Neural progenitor cell (in vitro differentiated cells): ENCODE data around the gene ANAPC5. TPM values are rescaled to one million over a fixed set of nuclear protein-coding genes. Genes with fewer than 3 reads are reported as not detected.

Source experiments
- DNase-seq: peaks from one replicate; pipeline ENCODE4 v3.0.0-alpha.2; 2016; ENCODE audit warnings: low spot score
- H2AFZ ChIP-seq: fragments of 200-600 bp; sonication (generic); replicated peaks from 2 replicates; pipeline ENCODE4 v1.6.1; 2016; ENCODE audit warnings: antibody characterized with exemption
- H3F3A ChIP-seq: fragments of 200-600 bp; sonication (generic); 2 replicates; pipeline ENCODE4 v1.6.1; 2016; ENCODE audit warnings: antibody characterized with exemption, low read depth
- H3K27ac ChIP-seq: fragments of 200-600 bp; sonication (generic); 2 replicates; pipeline ENCODE4 v1.5.1; 2016; ENCODE audit warnings: mild to moderate bottlenecking
- H3K27me3 ChIP-seq: fragments of 200-600 bp; sonication (generic); 2 replicates; pipeline ENCODE4 v1.6.1; 2016; ENCODE audit warnings: mild to moderate bottlenecking, moderate library complexity
- H3K36me3 ChIP-seq: fragments of 200-600 bp; sonication (generic); 2 replicates; pipeline ENCODE4 v1.5.1; 2016
- H3K4me1 ChIP-seq: fragments of 200-600 bp; sonication (generic); 2 replicates; pipeline ENCODE4 v1.6.1; 2016; ENCODE audit warnings: mixed run types
- H3K4me2 ChIP-seq: fragments of 200-600 bp; sonication (generic); 2 replicates; pipeline ENCODE4 v1.6.1; 2016
- H3K4me3 ChIP-seq: fragments of 200-600 bp; sonication (generic); 2 replicates; pipeline ENCODE4 v1.5.1; 2016
- H3K79me2 ChIP-seq: fragments of 200-600 bp; sonication (generic); 2 replicates; pipeline ENCODE4 v1.6.1; 2016; ENCODE audit warnings: low read depth
- H3K9ac ChIP-seq: fragments of 200-600 bp; sonication (generic); 2 replicates; pipeline ENCODE4 v1.6.1; 2016
- H3K9me3 ChIP-seq: fragments of 200-600 bp; sonication (generic); 2 replicates; pipeline ENCODE4 v1.5.1; 2016; ENCODE audit warnings: low read depth
- H4K20me1 ChIP-seq: fragments of 200-600 bp; sonication (generic); 2 replicates; pipeline ENCODE4 v1.6.1; 2016; ENCODE audit warnings: low read depth
- H3K27ac Mint-ChIP-seq: 3 replicates; pipeline ENCODE4 v1.8.0; 2021; ENCODE audit warnings: mixed read lengths
- H3K27me3 Mint-ChIP-seq: 2 replicates; pipeline ENCODE4 v1.8.0; 2022; ENCODE audit warnings: low read depth, mild to moderate bottlenecking, inconsistent platforms, moderate library complexity, mixed read lengths; ENCODE audit not compliant: insufficient read depth
- H3K36me3 Mint-ChIP-seq: 3 replicates; pipeline ENCODE4 v1.8.0; 2021; ENCODE audit warnings: mixed read lengths
- H3K4me1 Mint-ChIP-seq: 3 replicates; pipeline ENCODE4 v1.8.0; 2021; ENCODE audit warnings: mixed read lengths
- H3K4me3 Mint-ChIP-seq: 3 replicates; pipeline ENCODE4 v1.8.0; 2021; ENCODE audit warnings: mild to moderate bottlenecking, moderate library complexity, mixed read lengths
- H3K9me3 Mint-ChIP-seq: 3 replicates; pipeline ENCODE4 v1.8.0; 2020; ENCODE audit warnings: mixed read lengths
- EZH2 ChIP-seq: fragments of 200-600 bp; sonication (generic); IDR thresholded peaks from 2 replicates; pipeline ENCODE4 v1.6.1; 2017; ENCODE audit warnings: antibody characterized with exemption, mild to moderate bottlenecking, moderate library complexity
- EZH2phosphoT487 ChIP-seq: fragments of 200-600 bp; sonication (generic); IDR thresholded peaks from 2 replicates; pipeline ENCODE4 v1.6.1; 2017; ENCODE audit warnings: antibody characterized with exemption
- total RNA-seq: library from RNA; depleted of rRNA; stranded (reverse); fragments of >200 nt; gene quantifications from 2 replicates; pipeline ENCODE4 v1.2.3, GENCODE V29; 2015; ENCODE audit warnings: low replicate concordance
- TF ChIP-seq, protein P1 (sequence below): fragments of 200-600 bp; sonication (generic); IDR thresholded peaks from 2 replicates; pipeline ENCODE4 v1.5.1; 2017; ENCODE audit warnings: antibody characterized with exemption, mild to moderate bottlenecking

ANAPC5 gene
- total RNA-seq, 1 donor from 2014 or later, result 190 TPM

GRCh38 chr12:121373755-121374154 lies 21.5 kb upstream of the ANAPC5 start:
- no peaks in the 10 kb centered on the region for H3K4me1 ChIP-seq
- no peaks in the 10 kb centered on the region for H4K20me1 ChIP-seq
- H3K4me2 ChIP-seq, result no peak overlapping the region
- no peak overlapping the region for H3K9ac ChIP-seq
- H3K79me2 ChIP-seq, result no peaks in the 10 kb centered on the region
- H3K27ac Mint-ChIP-seq, result no peak overlapping the region
- H3K4me1 Mint-ChIP-seq, result no peaks in the 10 kb centered on the region
- H2AFZ ChIP-seq, result no peak overlapping the region
- H3K27me3 ChIP-seq, result no peaks in the 10 kb centered on the region
- no peak for DNase-seq
- no peaks in the 10 kb centered on the region for H3F3A ChIP-seq
- H3K9me3 ChIP-seq, result no peaks in the 10 kb centered on the region
- no peak overlapping the region for H3K4me3 ChIP-seq
- TF ChIP-seq EZH2 (no peak), EZH2phosphoT487 (no peak)
- TF ChIP-seq, protein P1, sequence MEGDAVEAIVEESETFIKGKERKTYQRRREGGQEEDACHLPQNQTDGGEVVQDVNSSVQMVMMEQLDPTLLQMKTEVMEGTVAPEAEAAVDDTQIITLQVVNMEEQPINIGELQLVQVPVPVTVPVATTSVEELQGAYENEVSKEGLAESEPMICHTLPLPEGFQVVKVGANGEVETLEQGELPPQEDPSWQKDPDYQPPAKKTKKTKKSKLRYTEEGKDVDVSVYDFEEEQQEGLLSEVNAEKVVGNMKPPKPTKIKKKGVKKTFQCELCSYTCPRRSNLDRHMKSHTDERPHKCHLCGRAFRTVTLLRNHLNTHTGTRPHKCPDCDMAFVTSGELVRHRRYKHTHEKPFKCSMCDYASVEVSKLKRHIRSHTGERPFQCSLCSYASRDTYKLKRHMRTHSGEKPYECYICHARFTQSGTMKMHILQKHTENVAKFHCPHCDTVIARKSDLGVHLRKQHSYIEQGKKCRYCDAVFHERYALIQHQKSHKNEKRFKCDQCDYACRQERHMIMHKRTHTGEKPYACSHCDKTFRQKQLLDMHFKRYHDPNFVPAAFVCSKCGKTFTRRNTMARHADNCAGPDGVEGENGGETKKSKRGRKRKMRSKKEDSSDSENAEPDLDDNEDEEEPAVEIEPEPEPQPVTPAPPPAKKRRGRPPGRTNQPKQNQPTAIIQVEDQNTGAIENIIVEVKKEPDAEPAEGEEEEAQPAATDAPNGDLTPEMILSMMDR, result no peak
- peaks cover 2% of the 10 kb centered on the region for H3K27me3 Mint-ChIP-seq
- H3K27ac ChIP-seq, result no peak overlapping the region
- H3K36me3 ChIP-seq, result no peaks in the 10 kb centered on the region
- H3K9me3 Mint-ChIP-seq, result peaks cover 3% of the 10 kb centered on the region
- no peaks in the 10 kb centered on the region for H3K36me3 Mint-ChIP-seq
- H3K4me3 Mint-ChIP-seq, result no peak overlapping the region

DNA sequence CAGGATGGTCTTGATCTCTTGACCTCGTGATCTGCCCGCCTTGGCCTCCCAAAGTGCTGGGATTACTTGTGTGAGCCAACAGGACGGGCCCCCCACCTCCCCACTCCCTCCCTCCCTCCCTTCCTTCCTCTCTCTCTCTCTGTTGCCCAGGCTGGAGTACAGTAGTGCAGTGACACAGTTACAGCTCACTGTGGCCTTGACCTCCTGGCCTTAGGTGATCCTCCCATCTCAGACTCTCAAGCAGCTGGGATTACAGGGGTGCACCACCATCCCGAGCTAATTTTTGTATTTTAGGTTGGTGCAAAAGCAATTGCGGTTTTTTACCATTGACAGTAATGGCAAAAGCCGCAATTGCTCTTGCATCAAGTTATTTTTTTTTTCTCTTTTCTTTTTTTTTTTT lies 19.2 kb upstream of the ANAPC5 start:
- Mint-ChIP-seq H3K36me3 (no peaks in the 10 kb centered on the region), H3K27me3 (no peaks in the 10 kb centered on the region), H3K9me3 (peaks cover 3% of the 10 kb centered on the region), H3K4me3 (no peak overlapping the region), H3K27ac (no peak overlapping the region), H3K4me1 (no peaks in the 10 kb centered on the region)
- Histone ChIP-seq H4K20me1 (no peaks in the 10 kb centered on the region), H3K4me1 (no peaks in the 10 kb centered on the region), H3K27me3 (no peaks in the 10 kb centered on the region), H3F3A (no peaks in the 10 kb centered on the region), H3K9me3 (no peaks in the 10 kb centered on the region), H3K4me3 (no peak overlapping the region), H3K36me3 (no peaks in the 10 kb centered on the region), H3K9ac (no peak overlapping the region), H3K4me2 (no peak overlapping the region), H2AFZ (no peak overlapping the region), H3K79me2 (no peaks in the 10 kb centered on the region), H3K27ac (no peak overlapping the region)
- DNase-seq, result no peak
- TF ChIP-seq EZH2, result no peak
- TF ChIP-seq, protein P1, result no peak
- TF ChIP-seq EZH2phosphoT487, result no peak

DNA sequence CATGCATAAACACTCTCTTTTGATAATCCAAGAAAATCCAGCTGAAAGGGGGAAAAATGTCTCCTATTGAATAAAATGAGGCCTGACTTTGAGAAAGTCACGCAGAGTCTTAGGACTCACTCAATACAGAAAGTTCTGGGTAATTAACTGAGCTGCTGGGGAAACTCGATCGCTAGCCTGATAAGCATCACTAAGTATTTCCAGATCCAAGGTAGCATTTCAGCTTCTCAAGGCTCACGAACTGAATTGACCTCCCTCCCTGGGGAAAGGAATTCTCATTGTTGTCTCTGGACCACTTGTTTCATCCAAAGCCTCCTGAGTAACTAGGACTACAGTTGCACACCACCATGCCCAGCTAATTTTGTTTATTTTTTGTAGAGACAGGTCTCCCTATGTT lies 13.8 kb upstream of the ANAPC5 start:
- H3F3A ChIP-seq, result no peaks in the 10 kb centered on the region
- no peaks in the 10 kb centered on the region for H3K9me3 ChIP-seq
- Mint-ChIP-seq H3K27ac (peak overlapping the region; percentile 47), H3K27me3 (peaks cover 2% of the 10 kb centered on the region), H3K4me3 (no peak overlapping the region), H3K4me1 (peaks cover 6% of the 10 kb centered on the region), H3K9me3 (no peaks in the 10 kb centered on the region), H3K36me3 (no peaks in the 10 kb centered on the region)
- H3K36me3 ChIP-seq, result no peaks in the 10 kb centered on the region
- no peaks in the 10 kb centered on the region for H3K79me2 ChIP-seq
- no peaks in the 10 kb centered on the region for H4K20me1 ChIP-seq
- H3K9ac ChIP-seq, result no peak overlapping the region
- H2AFZ ChIP-seq, result peak overlapping the region; percentile 0
- no peak overlapping the region for H3K4me2 ChIP-seq
- no peaks in the 10 kb centered on the region for H3K4me1 ChIP-seq
- no peak overlapping the region for H3K4me3 ChIP-seq
- H3K27me3 ChIP-seq, result no peaks in the 10 kb centered on the region
- no peak for TF ChIP-seq EZH2
- TF ChIP-seq, protein P1, result no peak
- TF ChIP-seq EZH2phosphoT487, result no peak
- DNase-seq, result no peak
- H3K27ac ChIP-seq, result no peak overlapping the region
